Measurements from ENCODE around the gene QKI. TPM values are rescaled to one million over a fixed set of nuclear protein-coding genes. Genes with fewer than 3 reads are reported as not detected.

The QKI gene
- total RNA-seq, 1 donor from 2014 or later = 449 TPM

- Histone ChIP-seq H3K4me1 (peaks cover 49% of the 10 kb centered on the region), H3K27me3 (ENCODE audit: low read depth) (no peaks in the 10 kb centered on the region), H3K36me3 (peaks cover 22% of the 10 kb centered on the region), H3K4me3 (no peak overlapping the region), H3K27ac (replicated peaks) (peak overlapping the region; percentile 54), H3K9me3 (replicated peaks) (no peaks in the 10 kb centered on the region)
- peak; percentile 38 for DNase-seq
- intact Hi-C loops (cut with micrococcal nuclease) = loop anchor here (10.0 kb wide), 1 partner anchor 376 kb away; no protein-coding TSS in a partner anchor
- TF ChIP-seq CTCF (IDR thresholded peaks at IDR 0.05; ENCODE audit: borderline replicate concordance) = no peak
Measured at GRCh38 chr6:163579111-163579879, 164.8 kb downstream of the QKI start.

GRCh38 chr6:163579880-163580295 is 165.4 kb downstream of the QKI start:
- peaks cover 49% of the 10 kb centered on the region for H3K4me1 ChIP-seq
- H3K27me3 ChIP-seq (ENCODE audit: low read depth) = no peaks in the 10 kb centered on the region
- H3K27ac ChIP-seq (replicated peaks) = peak overlapping the region; percentile 54
- intact Hi-C loops (cut with micrococcal nuclease) = loop anchor here (10.0 kb wide), 1 partner anchor 375 kb away; no protein-coding TSS in a partner anchor
- no peak for TF ChIP-seq CTCF (IDR thresholded peaks at IDR 0.05; ENCODE audit: borderline replicate concordance)
- H3K36me3 ChIP-seq = peaks cover 16% of the 10 kb centered on the region
- no peak overlapping the region for H3K4me3 ChIP-seq
- no peaks in the 10 kb centered on the region for H3K9me3 ChIP-seq (replicated peaks)
- DNase-seq = no peak

GRCh38 chr6:163580311-163581030 is 166.0 kb downstream of the QKI start:
- peak overlapping the region; percentile 54 for H3K27ac ChIP-seq (replicated peaks)
- intact Hi-C loops (cut with micrococcal nuclease) = no loop called here
- peaks cover 54% of the 10 kb centered on the region for H3K4me1 ChIP-seq
- H3K4me3 ChIP-seq = no peak overlapping the region
- no peak for DNase-seq
- peaks cover 10% of the 10 kb centered on the region for H3K36me3 ChIP-seq
- no peaks in the 10 kb centered on the region for H3K27me3 ChIP-seq (ENCODE audit: low read depth)
- no peaks in the 10 kb centered on the region for H3K9me3 ChIP-seq (replicated peaks)
- no peak for TF ChIP-seq CTCF (IDR thresholded peaks at IDR 0.05; ENCODE audit: borderline replicate concordance)

- no peak for TF ChIP-seq CTCF (IDR thresholded peaks at IDR 0.05; ENCODE audit: borderline replicate concordance)
- no peaks in the 10 kb centered on the region for H3K36me3 ChIP-seq
- no peaks in the 10 kb centered on the region for H3K9me3 ChIP-seq (replicated peaks)
- H3K27me3 ChIP-seq (ENCODE audit: low read depth) = no peaks in the 10 kb centered on the region
- no peak overlapping the region for H3K4me3 ChIP-seq
- H3K4me1 ChIP-seq = peaks cover 74% of the 10 kb centered on the region
- H3K27ac ChIP-seq (replicated peaks) = peak overlapping the region; percentile 17
- no peak for DNase-seq
- intact Hi-C loops (cut with micrococcal nuclease) = no loop called here
Measured at GRCh38 chr6:163583558-163583957, 169.0 kb downstream of the QKI start.

- H3K9me3 ChIP-seq (replicated peaks) = peaks cover 14% of the 10 kb centered on the region
- DNase-seq = peak; percentile 65
- H3K4me1 ChIP-seq = peaks cover 49% of the 10 kb centered on the region
- no peak for TF ChIP-seq CTCF (IDR thresholded peaks at IDR 0.05; ENCODE audit: borderline replicate concordance)
- H3K27ac ChIP-seq (replicated peaks) = peak overlapping the region; percentile 56
- no peaks in the 10 kb centered on the region for H3K27me3 ChIP-seq (ENCODE audit: low read depth)
- H3K4me3 ChIP-seq = peak overlapping the region; percentile 4
- intact Hi-C loops (cut with micrococcal nuclease) = no loop called here
- no peaks in the 10 kb centered on the region for H3K36me3 ChIP-seq
Measured at GRCh38 chr6:163585932-163586437, 171.5 kb downstream of the QKI start.

Measured in left ventricle myocardium inferior (tissue), 1 donor.